SK-N-DZ (cell line): ENCODE results near the gene RPS6KA1.
"Not testable (repeated sequence)": the region's sequence is repeated elsewhere in the genome, so short reads cannot be mapped to it uniquely, and the experiment has no call there.

ENCODE experiments used
- DNase-seq: peaks from one replicate; pipeline ENCODE4 v3.0.0-alpha.2; 2015; ENCODE audit warnings: low spot score

Gene RPS6KA1

GRCh38 chr1:26554781-26555180 is 25.2 kb downstream of the RPS6KA1 start:
- no peak for DNase-seq

GRCh38 chr1:26555550-26555981 is 26.0 kb downstream of the RPS6KA1 start:
- DNase-seq, result no peak

- DNase-seq, result no peak
These were observed 26.6 kb downstream of the RPS6KA1 start for GRCh38 chr1:26556111-26556510.

GRCh38 chr1:26557008-26557407 is 27.4 kb downstream of the RPS6KA1 start:
- DNase-seq, result no peak

- no peak for DNase-seq
These were observed 29.1 kb downstream of the RPS6KA1 start for GRCh38 chr1:26558685-26559048.

- no peak for DNase-seq
These were observed 30.8 kb downstream of the RPS6KA1 start for GRCh38 chr1:26560403-26560780.

- no peak for DNase-seq
These were observed 40.7 kb downstream of the RPS6KA1 start for GRCh38 chr1:26570287-26570686.

- DNase-seq, result no peak
These were observed 41.8 kb downstream of the RPS6KA1 start for GRCh38 chr1:26571381-26571780.

- DNase-seq, result no peak
These were observed 44.5 kb downstream of the RPS6KA1 start for GRCh38 chr1:26574018-26574417.

GRCh38 chr1:26574719-26575251 is 45.2 kb downstream of the RPS6KA1 start:
- DNase-seq, result no peak

GRCh38 chr1:26575348-26575747 is 45.8 kb downstream of the RPS6KA1 start:
- DNase-seq, result no peak

GRCh38 chr1:26578167-26578566 is 48.6 kb downstream of the RPS6KA1 start:
- DNase-seq, result no peak

- DNase-seq, result no peak
These were observed 50.1 kb downstream of the RPS6KA1 start for GRCh38 chr1:26579681-26580111.

- no peak for DNase-seq
These were observed 50.6 kb downstream of the RPS6KA1 start for GRCh38 chr1:26580116-26580515.

- DNase-seq, result no peak
These were observed 51.7 kb downstream of the RPS6KA1 start for GRCh38 chr1:26581287-26581651.

GRCh38 chr1:26582053-26582835 is 52.7 kb downstream of the RPS6KA1 start:
- DNase-seq, result no peak

- no peak for DNase-seq
These were observed 53.4 kb downstream of the RPS6KA1 start for GRCh38 chr1:26582836-26583460.

- DNase-seq, result no peak
These were observed 54.3 kb downstream of the RPS6KA1 start for GRCh38 chr1:26583646-26584485.

GRCh38 chr1:26584588-26584987 is 55.0 kb downstream of the RPS6KA1 start:
- not testable (repeated sequence) for DNase-seq

GRCh38 chr1:26585471-26585870 is 55.9 kb downstream of the RPS6KA1 start:
- DNase-seq, result no peak

- DNase-seq, result no peak
These were observed 63.8 kb downstream of the RPS6KA1 start for GRCh38 chr1:26593385-26593784.

GRCh38 chr1:26594593-26594992 is 65.0 kb downstream of the RPS6KA1 start:
- DNase-seq, result not testable (repeated sequence)
